Endometrial microvascular endothelial cells (primary cell): Measurements from ENCODE around the gene PPM1L. TPM values are rescaled to one million over a fixed set of nuclear protein-coding genes. Genes with fewer than 3 reads are reported as not detected.

Experiments
- in situ Hi-C: cut with HindIII; loops from 2 replicates; pipeline ENCODE4 v1.10.0; 2017; ENCODE audit warnings: low sequenced_read_pairs, low pct_unique_long_range_greater_than_20kb; ENCODE audit errors: inconsistent ontology term
- total RNA-seq: library from RNA; depleted of rRNA; stranded (reverse); fragments of >200 nt; gene quantifications from one replicate; pipeline ENCODE4 v1.2.3, GENCODE V29; 2015; ENCODE audit errors: inconsistent ontology term

PPM1L gene
- total RNA-seq, 1 donor from 2014 or later: 0.46 TPM

GRCh38 chr3:161049683-161050248, 293.7 kb downstream of the PPM1L start:
- in situ Hi-C loops: no loop called here

- in situ Hi-C loops: no loop called here
These were observed 294.9 kb downstream of the PPM1L start for GRCh38 chr3:161050935-161051334.

- in situ Hi-C loops: no loop called here
These were observed 295.8 kb downstream of the PPM1L start for GRCh38 chr3:161051856-161052255.

- in situ Hi-C loops: no loop called here
These were observed 299.0 kb downstream of the PPM1L start for GRCh38 chr3:161054860-161055604.

GRCh38 chr3:161064413-161064812, 308.4 kb downstream of the PPM1L start:
- in situ Hi-C loops: no loop called here

GRCh38 chr3:161066930-161067329, 310.9 kb downstream of the PPM1L start:
- in situ Hi-C loops: no loop called here

- in situ Hi-C loops: no loop called here
These were observed 311.3 kb downstream of the PPM1L start for GRCh38 chr3:161067335-161067734.

- in situ Hi-C loops: no loop called here
These were observed 313.6 kb downstream of the PPM1L start for GRCh38 chr3:161069511-161070251.

GRCh38 chr3:161070252-161070930, 314.4 kb downstream of the PPM1L start:
- in situ Hi-C loops: no loop called here

GRCh38 chr3:161070980-161071663, 315.1 kb downstream of the PPM1L start:
- in situ Hi-C loops: no loop called here

GRCh38 chr3:161072211-161072621, 316.2 kb downstream of the PPM1L start:
- in situ Hi-C loops: no loop called here

GRCh38 chr3:161072751-161073150, 316.7 kb downstream of the PPM1L start:
- in situ Hi-C loops: no loop called here

GRCh38 chr3:161073181-161073580, 317.1 kb downstream of the PPM1L start:
- in situ Hi-C loops: no loop called here

GRCh38 chr3:161081633-161082032, 325.6 kb downstream of the PPM1L start:
- in situ Hi-C loops: no loop called here

- in situ Hi-C loops: no loop called here
These were observed 326.0 kb downstream of the PPM1L start for GRCh38 chr3:161082063-161082462.

GRCh38 chr3:161083131-161083530, 327.1 kb downstream of the PPM1L start:
- in situ Hi-C loops: no loop called here

- in situ Hi-C loops: no loop called here
These were observed 328.2 kb downstream of the PPM1L start for GRCh38 chr3:161084277-161084676.

GRCh38 chr3:161093895-161094294, 337.9 kb downstream of the PPM1L start:
- in situ Hi-C loops: no loop called here

GRCh38 chr3:161096771-161097367, 340.8 kb downstream of the PPM1L start:
- in situ Hi-C loops: no loop called here
